Motor neuron (in vitro differentiated cells): ENCODE measurements around the gene BCL7C. TPM values are rescaled to one million over a fixed set of nuclear protein-coding genes. Genes with fewer than 3 reads are reported as not detected.

Experiments
- ATAC-seq, 8 experiments: fragments of 200-7000 bp; cut with Tn5 transposase; replicated peaks in 6 of 8; 2 replicates each; pipeline ENCODE4 v1.8.0; 2021; ENCODE audit warnings: mild to moderate bottlenecking in 8 of 8, moderate library complexity in 8 of 8
- H3K27ac ChIP-seq, 2 donors: fragments of 250-450 bp; sonication (Bioruptor Pico); 2 replicates each; pipeline ENCODE4 v1.9.0; 2021; ENCODE audit warnings: antibody characterized with exemption in 2 of 2, mild to moderate bottlenecking in 2 of 2, moderate library complexity in 1 of 2
- H3K4me1 ChIP-seq, 2 donors: fragments of 250-450 bp; sonication (Bioruptor Pico); replicated peaks in 1 of 2; 2 replicates each; pipeline ENCODE4 v1.6.1; 2021; ENCODE audit warnings: antibody characterized with exemption in 2 of 2, mild to moderate bottlenecking in 2 of 2, moderate library complexity in 1 of 2
- H3K4me3 ChIP-seq, 5 donors: fragments of 250-450 bp; sonication (Bioruptor Pico); 2 replicates each; pipeline ENCODE4 v1.9.0; 2021; ENCODE audit warnings: antibody characterized with exemption in 5 of 5, mild to moderate bottlenecking in 5 of 5, moderate library complexity in 4 of 5
- WGBS, 10 experiments: fragments of 450-650 bp; shearing (Covaris generic); methylation state at CpG; one replicate each; pipeline ENCODE4 v1.0.0; 2022; 5-methylcytosine and 5-hydroxymethylcytosine counted together
- in situ Hi-C, 9 experiments: fragments of 400-800 bp; cut with MboI; loops; one replicate each; pipeline ENCODE4 v1.15.0; 2021; ENCODE audit warnings: low sequenced_read_pairs in 9 of 9, low pct_unique_long_range_greater_than_20kb in 2 of 9; ENCODE audit not compliant: unreplicated experiment in 9 of 9
- total RNA-seq, 8 experiments: library from RNA; unstranded; fragments of 300-600 nt; gene quantifications; 2 replicates each; pipeline versions ENCODE4 v1.2.3 to v1.2.4, GENCODE V29; 2022

Gene BCL7C
- total RNA-seq, 8 experiments from 2014 or later, result 16.7 to 40.3 (median 20.5) TPM

DNA sequence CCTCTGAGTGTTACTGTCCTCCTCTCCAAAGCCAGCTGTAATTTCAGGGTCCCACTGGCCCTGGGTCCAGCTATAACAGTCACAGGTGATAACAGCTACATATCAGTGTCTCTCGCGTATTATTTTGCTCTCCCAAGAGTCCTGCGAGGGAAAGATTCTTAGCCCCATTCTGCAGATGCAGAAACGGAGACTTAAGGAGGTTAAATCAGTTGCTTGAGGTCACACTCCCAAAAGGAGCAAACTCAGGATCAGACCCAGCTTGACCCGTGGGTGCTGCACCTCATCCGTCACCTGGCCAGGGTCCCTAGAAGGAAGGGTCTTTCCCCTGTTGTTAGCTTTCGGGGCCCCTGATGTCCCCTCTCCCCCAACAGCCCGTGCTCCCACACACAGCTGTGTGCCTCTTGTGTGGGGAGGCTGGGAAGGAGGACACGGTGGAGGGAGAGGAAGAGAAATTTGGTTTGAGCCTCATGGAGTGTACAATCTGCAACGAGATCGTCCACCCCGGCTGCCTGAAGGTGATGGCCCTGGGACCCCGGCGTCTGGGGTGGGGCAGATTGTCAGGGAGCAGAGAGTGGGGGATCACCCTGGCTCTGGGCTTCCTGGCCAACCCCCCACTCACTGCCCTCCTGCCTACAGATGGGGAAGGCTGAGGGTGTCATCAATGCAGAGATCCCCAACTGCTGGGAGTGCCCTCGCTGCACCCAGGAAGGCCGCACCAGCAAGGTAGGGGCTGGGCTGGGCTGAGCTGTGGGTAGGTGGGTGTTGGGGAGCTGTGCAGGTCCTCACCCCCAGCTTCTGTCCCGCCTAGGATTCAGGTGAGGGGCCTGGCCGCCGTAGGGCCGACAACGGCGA is 33.3 kb upstream of the BCL7C start:
- in situ Hi-C loops, result no loop called here
- ATAC-seq, result no peak
- H3K4me1 ChIP-seq, result peaks cover 4 to 6% of the 10 kb centered on the region in 2 donors
- WGBS, 10 experiments, result 96 to 100% (median 100%) methylated on average over 1 to 4 of the region's 22 CpGs; no CpG with 5 or more reads in 7 of the 10 experiments
- H3K27ac ChIP-seq, result peak overlapping the region; percentile 23 to 57
- no peak overlapping the region for H3K4me3 ChIP-seq

- Histone ChIP-seq H3K4me3 (no peak overlapping the region), H3K4me1 (peaks cover 4 to 6% of the 10 kb centered on the region in 2 donors), H3K27ac (no peak overlapping the region)
- in situ Hi-C loops, result no loop called here
- 100% methylated on average over 1 of the region's 10 CpGs; no CpG with 5 or more reads in 9 of the 10 experiments for WGBS, 10 experiments
- ATAC-seq, result no peak
These were observed 32.3 kb upstream of the BCL7C start for GRCh38 chr16:30925995-30926811.

DNA sequence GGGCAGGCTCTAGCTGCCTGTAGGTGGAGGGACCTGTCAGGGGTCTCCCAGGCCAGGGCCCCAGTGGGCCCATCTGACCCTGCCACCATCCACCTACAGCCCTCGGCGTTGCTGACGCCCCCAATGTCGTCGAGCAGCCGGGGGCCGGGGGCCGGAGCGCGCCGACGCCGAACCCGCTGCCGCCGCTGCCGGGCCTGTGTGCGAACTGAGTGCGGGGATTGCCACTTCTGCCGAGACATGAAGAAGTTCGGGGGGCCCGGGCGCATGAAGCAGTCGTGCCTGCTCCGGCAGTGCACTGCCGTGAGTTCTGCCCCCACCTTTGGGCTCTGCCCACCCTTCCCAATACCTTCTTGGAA is 31.7 kb upstream of the BCL7C start:
- in situ Hi-C loops, result no loop called here
- Histone ChIP-seq H3K4me3 (no peak overlapping the region), H3K27ac (no peak overlapping the region), H3K4me1 (peaks cover 4 to 6% of the 10 kb centered on the region in 2 donors)
- no peak for ATAC-seq
- WGBS, 10 experiments, result 80 to 90% methylated on average over 2 to 17 of the region's 26 CpGs; no CpG with 5 or more reads in 8 of the 10 experiments

- WGBS, 10 experiments, result 18 to 67% (median 61%) methylated on average over 2 to 6 of the region's 11 CpGs; no CpG with 5 or more reads in 6 of the 10 experiments
- in situ Hi-C loops, result no loop called here
- Histone ChIP-seq H3K4me1 (peaks cover 4 to 6% of the 10 kb centered on the region in 2 donors), H3K4me3 (peak overlapping the region; percentile 56 to 79 (median 59)), H3K27ac (peak overlapping the region; percentile 92 to 95)
- ATAC-seq, result no peak
These were observed 31.2 kb upstream of the BCL7C start for GRCh38 chr16:30924913-30925631.

GRCh38 chr16:30924076-30924912 is 30.4 kb upstream of the BCL7C start:
- H3K4me1 ChIP-seq, result peaks cover 4 to 6% of the 10 kb centered on the region in 2 donors
- ATAC-seq, result no peak
- H3K27ac ChIP-seq, result peak overlapping the region; percentile 92 to 95
- in situ Hi-C loops, result no loop called here
- WGBS, 10 experiments, result 0% methylated on average over 1 of the region's 53 CpGs; no CpG with 5 or more reads in 8 of the 10 experiments
- peak overlapping the region; percentile 56 to 79 (median 59) for H3K4me3 ChIP-seq

- Histone ChIP-seq H3K27ac (peak within 1 kb of the TSS; percentile 95 to 97), H3K4me3 (peak within 1 kb of the TSS; percentile 56 to 79 (median 59)), H3K4me1 (peaks cover 4 to 6% of the 10 kb centered on the region in 2 donors)
- no CpG with 5 or more reads among the region's 31 CpGs for WGBS, 10 experiments
- in situ Hi-C loops, result no loop called here
- no peak for ATAC-seq
These were observed 29.7 kb upstream of the BCL7C start, which contains the start of gene FBXL19 for GRCh38 chr16:30923554-30924075. FBXL19 (plus strand) TSS chr16:30923572; CDS start chr16:30925755, 2,183 bp downstream.

- in situ Hi-C loops, result no loop called here
- 0% methylated on average over 2 to 6 of the region's 33 CpGs; no CpG with 5 or more reads in 5 of the 10 experiments for WGBS, 10 experiments
- Histone ChIP-seq H3K4me3 (peak overlapping the region; percentile 56 to 79 (median 59)), H3K4me1 (peaks cover 4 to 6% of the 10 kb centered on the region in 2 donors), H3K27ac (peak overlapping the region; percentile 95 to 97)
- ATAC-seq, result peak; percentile 63 to 73 (median 68)
These were observed 29.2 kb upstream of the BCL7C start for GRCh38 chr16:30922960-30923535.

DNA sequence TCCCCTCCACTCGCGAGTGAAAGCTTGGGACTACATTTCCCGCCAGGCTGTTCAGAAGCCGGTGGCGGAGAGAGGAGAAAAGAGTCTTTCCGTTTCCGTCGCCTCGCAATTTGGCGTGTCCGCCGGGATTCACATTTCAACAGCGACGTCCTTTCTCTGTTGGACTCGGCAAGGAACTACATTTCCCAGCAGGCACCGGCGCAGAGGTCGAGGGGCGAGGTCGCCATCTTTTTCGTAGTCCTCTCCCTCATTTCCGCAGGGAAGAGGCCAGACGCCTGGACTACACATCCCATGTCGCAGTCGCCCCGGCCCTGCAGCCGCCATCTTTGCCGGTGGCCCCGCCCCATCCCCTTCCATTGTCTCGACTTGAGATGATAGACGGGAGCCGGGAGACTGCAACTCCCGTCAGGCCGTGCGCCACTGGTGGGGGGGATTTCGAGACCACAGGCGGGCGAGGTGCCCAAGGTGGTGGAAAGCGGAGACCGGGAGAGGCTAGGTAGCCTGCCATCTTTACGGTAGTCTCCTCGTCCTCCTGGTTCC is 28.6 kb upstream of the BCL7C start:
- Histone ChIP-seq H3K4me3 (peak overlapping the region; percentile 42 to 79 (median 57)), H3K27ac (peak overlapping the region; percentile 95 to 97), H3K4me1 (peaks cover under 1% of the 10 kb centered on the region in 2 donors)
- WGBS, 10 experiments, result 0 to 4% (median 0%) methylated on average over 2 to 17 of the region's 42 CpGs; no CpG with 5 or more reads in 5 of the 10 experiments
- in situ Hi-C loops, result no loop called here
- ATAC-seq, result peak; percentile 73 to 81 (median 74)

DNA sequence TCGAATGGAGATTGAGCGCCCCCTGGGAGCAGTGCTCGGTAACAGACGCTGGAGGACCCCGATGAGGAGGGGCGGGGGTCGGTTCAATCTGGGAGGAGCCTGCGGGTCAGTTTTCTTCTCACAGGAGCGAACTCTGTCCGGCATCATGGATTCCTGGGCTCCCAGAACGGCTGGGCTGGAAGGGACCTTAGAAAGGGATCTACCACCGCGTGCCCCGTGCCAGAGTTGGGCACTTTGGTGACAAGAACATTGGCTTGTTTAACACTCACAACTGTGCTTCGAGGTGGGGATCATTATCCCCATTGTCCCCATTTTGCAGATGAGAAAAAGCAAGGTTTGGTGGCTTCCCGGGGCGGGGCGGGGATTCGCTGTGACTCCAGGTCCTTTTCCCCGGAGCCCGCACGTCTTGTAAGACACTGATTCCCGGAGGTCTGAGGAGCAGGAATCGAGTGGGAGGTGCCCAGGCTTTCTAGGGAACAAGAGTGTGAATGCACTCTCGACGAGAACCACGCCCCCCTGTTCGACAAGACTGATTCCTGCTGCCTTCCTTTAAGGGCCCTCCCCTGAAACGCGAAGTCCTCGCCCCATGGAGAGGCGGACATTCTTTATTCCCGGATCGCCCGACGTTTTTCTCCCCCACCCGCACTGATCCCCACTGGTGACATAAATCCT is 28.0 kb upstream of the BCL7C start:
- WGBS, 10 experiments, result 0 to 1% (median 0%) methylated on average over 1 to 25 of the region's 37 CpGs; no CpG with 5 or more reads in 4 of the 10 experiments
- in situ Hi-C loops, result no loop called here
- Histone ChIP-seq H3K4me3 (peak overlapping the region; percentile 41 to 48 (median 42)), H3K27ac (peak overlapping the region; percentile 65 to 80), H3K4me1 (no peaks in the 10 kb centered on the region)
- ATAC-seq, result peak; percentile 2 to 48 (median 10)

GRCh38 chr16:30921459-30921747 is 27.5 kb upstream of the BCL7C start:
- Histone ChIP-seq H3K4me1 (no peaks in the 10 kb centered on the region), H3K27ac (peak overlapping the region in 1 of 2 donors; percentile 31), H3K4me3 (peak overlapping the region; percentile 41 to 48 (median 42))
- in situ Hi-C loops, result no loop called here
- ATAC-seq, result no peak
- 0 to 100% (median 13%) methylated on average over 1 to 3 of the region's 6 CpGs; no CpG with 5 or more reads in 3 of the 10 experiments for WGBS, 10 experiments

GRCh38 chr16:30920891-30921290 is 27.0 kb upstream of the BCL7C start:
- no peak overlapping the region for H3K4me3 ChIP-seq
- 80 to 100% (median 100%) methylated on average over 1 of the region's 2 CpGs; no CpG with 5 or more reads in 6 of the 10 experiments for WGBS, 10 experiments
- no peaks in the 10 kb centered on the region for H3K4me1 ChIP-seq
- in situ Hi-C loops, result no loop called here
- no peak for ATAC-seq
- H3K27ac ChIP-seq, result no peak overlapping the region
